GM12878 (cell line): ENCODE results near the gene ARHGAP30. TPM values are rescaled to one million over a fixed set of nuclear protein-coding genes. Genes with fewer than 3 reads are reported as not detected.

ENCODE experiments used
- ATAC-seq: fragments of 200-7000 bp; cut with Tn5 transposase; 3 replicates; pipeline ENCODE4 v1.9.1; 2020; ENCODE audit warnings: mild to moderate bottlenecking, moderate library complexity
- BruUV-seq: library from RNA; stranded (reverse); fragments of 400-500 nt; replicated peaks from 2 replicates; lab custom pipeline; 2021; lab: Mats Ljungman, UMichigan
- CTCF ChIA-PET: fragments of 300-600 bp; sonication (Branson Sonifier 250); formaldehyde crosslinking; extraction: SDS; loops from one replicate; lab custom pipeline; 2021; ENCODE audit warnings: inconsistent platforms; lab: Yijun Ruan, JAX
- POLR2A ChIA-PET: fragments of 350-600 bp; formaldehyde crosslinking; extraction: SDS; loops from one replicate; lab custom pipeline; 2021; ENCODE audit warnings: inconsistent platforms; lab: Charles Lee
- RAD21 ChIA-PET: fragments of 300-600 bp; sonication (Branson Sonifier 250); formaldehyde crosslinking; loops from one replicate; lab custom pipeline; 2023; ENCODE audit warnings: antibody characterized with exemption; ENCODE audit not compliant: unreplicated experiment; lab: Charles Lee
- SMC1A ChIA-PET: fragments of 300-600 bp; sonication (Branson Sonifier 250); formaldehyde crosslinking; loops from one replicate; lab custom pipeline; 2023; ENCODE audit not compliant: unreplicated experiment, uncharacterized antibody; lab: Charles Lee
- DNase-seq: peaks from one replicate; pipeline ENCODE4 v3.0.0-alpha.2; 2011; ENCODE audit warnings: low read depth, low spot score
- FAIRE-seq: peaks from 3 replicates; lab custom pipeline; 2011; peaks lifted over from hg19 to GRCh38; lab: Jason Lieb, UNC
- H2AFZ ChIP-seq: 2 replicates; pipeline ENCODE4 v1.6.0; 2011; ENCODE audit warnings: low read depth, low read length, control low read depth; ENCODE audit not compliant: control insufficient read depth
- H3K27ac ChIP-seq: 2 replicates; pipeline ENCODE4 v1.5.1; 2011; ENCODE audit warnings: control low read depth; ENCODE audit not compliant: control insufficient read depth, insufficient read depth
- H3K27me3 ChIP-seq, 2 experiments: replicated peaks in 1 of 2; 2 replicates each; pipeline versions ENCODE4 v1.6.0 to v1.6.1; 2011; ENCODE audit warnings: low read length in 1 of 2; ENCODE audit not compliant: control insufficient read depth in 2 of 2, insufficient read depth in 2 of 2
- H3K36me3 ChIP-seq, 2 experiments: 2 replicates each; pipeline ENCODE4 v1.5.1; 2011; ENCODE audit warnings: low read length in 1 of 2; ENCODE audit not compliant: control insufficient read depth in 2 of 2, insufficient read depth in 2 of 2
- H3K4me1 ChIP-seq: 2 replicates; pipeline ENCODE4 v1.6.1; 2011; ENCODE audit warnings: mild to moderate bottlenecking, low read length, moderate library complexity, mixed read lengths; ENCODE audit not compliant: control insufficient read depth, insufficient read depth
- H3K4me2 ChIP-seq: 2 replicates; pipeline ENCODE4 v1.6.0; 2011; ENCODE audit warnings: control low read depth; ENCODE audit not compliant: control insufficient read depth, insufficient read depth
- H3K4me3 ChIP-seq: fragments of 200-600 bp; sonication (generic); 2 replicates; pipeline ENCODE4 v1.5.1; 2016
- H3K79me2 ChIP-seq: 2 replicates; pipeline ENCODE4 v1.6.0; 2011; ENCODE audit warnings: low read length; ENCODE audit not compliant: control insufficient read depth, insufficient read depth
- H3K9ac ChIP-seq: 2 replicates; pipeline ENCODE4 v1.8.0; 2011; ENCODE audit warnings: low read length, control low read depth, mixed read lengths; ENCODE audit not compliant: control insufficient read depth, insufficient read depth
- H3K9me3 ChIP-seq: replicated peaks from 3 replicates; pipeline ENCODE4 v1.5.1; 2011; ENCODE audit warnings: mild to moderate bottlenecking, low read length; ENCODE audit not compliant: control insufficient read depth, insufficient read depth
- H4K20me1 ChIP-seq: 2 replicates; pipeline ENCODE4 v1.6.0; 2011; ENCODE audit not compliant: control insufficient read depth, insufficient read depth
- ASH2L ChIP-seq: fragments of 300-600, 200-600 bp; sonication (generic); IDR thresholded peaks from 2 replicates; pipeline ENCODE4 v1.6.1; 2017; ENCODE audit warnings: low read depth, mild to moderate bottlenecking, borderline replicate concordance
- CBFB ChIP-seq: IDR thresholded peaks from 2 replicates; pipeline ENCODE4 v1.6.1; 2016; ENCODE audit warnings: antibody characterized with exemption, low read depth
- CHD1 ChIP-seq: IDR thresholded peaks from 2 replicates; pipeline ENCODE4 v1.6.1; 2012; ENCODE audit warnings: low read depth, low read length, improper control_type of control experiment
- HDAC2 ChIP-seq: fragments of 200-600 bp; sonication (generic); IDR thresholded peaks from 2 replicates; pipeline ENCODE4 v1.6.1; 2017
- JUND ChIP-seq: IDR thresholded peaks from 2 replicates; pipeline ENCODE4 v1.6.1; 2012; ENCODE audit warnings: low read depth, mild to moderate bottlenecking, low read length, improper control_type of control experiment, moderate library complexity
- KAT2A ChIP-seq: conservative IDR thresholded peaks from 2 replicates; pipeline ENCODE4 v1.6.1; 2011; ENCODE audit warnings: low read depth, low read length; ENCODE audit not compliant: control insufficient read depth
- POLR2AphosphoS5 ChIP-seq: IDR thresholded peaks from 2 replicates; pipeline ENCODE4 v1.6.1; 2011; ENCODE audit warnings: mild to moderate bottlenecking, low read length, inconsistent platforms
- RCOR1 ChIP-seq: conservative IDR thresholded peaks from 2 replicates; pipeline ENCODE4 v1.6.1; 2012; ENCODE audit warnings: low read depth, low read length, improper control_type of control experiment
- TCF12 ChIP-seq: IDR thresholded peaks from 2 replicates; pipeline ENCODE4 v1.6.1; 2011; ENCODE audit warnings: low read depth, mild to moderate bottlenecking, low read length
- TCF7 ChIP-seq: IDR thresholded peaks from 2 replicates; pipeline ENCODE4 v1.6.1; 2014; ENCODE audit warnings: antibody characterized with exemption, borderline replicate concordance
- YBX1 ChIP-seq: fragments of 450-650 bp; IDR thresholded peaks from 2 replicates; pipeline ENCODE4 v1.6.1; 2016; ENCODE audit warnings: antibody characterized with exemption
- ZBED1 ChIP-seq: IDR thresholded peaks from 2 replicates; pipeline ENCODE4 v1.6.1; 2016; ENCODE audit warnings: borderline replicate concordance
- WGBS: methylation state at CpG from one replicate; pipeline ENCODE4 v1.1.6; 2016; ENCODE audit warnings: low lambda C conversion rate; ENCODE audit not compliant: insufficient replicate concordance, insufficient coverage; ENCODE audit errors: missing lambda C conversion rate; 5-methylcytosine and 5-hydroxymethylcytosine counted together
- in situ Hi-C: fragments of 300-500 bp; cut with MboI; formaldehyde crosslinking; loops from 9 replicates; pipeline ENCODE4 v1.14.3; 2018; ENCODE audit warnings: mixed read lengths
- intact Hi-C: fragments of 100-400 bp; cut with micrococcal nuclease; formaldehyde crosslinking; loops from one replicate; pipeline ENCODE4 v1.14.2; 2022; ENCODE audit not compliant: unreplicated experiment
- polyA plus RNA-seq, 11 experiments: library from polyadenylated mRNA; depleted of rRNA in 4 of 11; unstranded in 6 of 11; stranded (reverse) in 5 of 11; fragments of >200 nt; fragmentation: Nextera tagmentation in 4 of 11; fragmentation: Illumina TruSeq in 1 of 11; extraction: Ambion mirVana in 4 of 11; extraction: Trizol in 1 of 11; gene quantifications; 1 replicate in 1 of 11; 2 replicates in 10 of 11; pipeline versions ENCODE4 v1.2.1 to v1.2.3, GENCODE V29; 2011 to 2016; ENCODE audit warnings: inconsistent platforms in 2 of 11, missing spikeins in 2 of 11, low read depth in 1 of 11
- total RNA-seq, 4 experiments: library from RNA; depleted of rRNA in 3 of 4; stranded (reverse); fragments of >200 nt in 3 of 4; fragmentation: Illumina TruSeq in 1 of 4; extraction: Trizol in 1 of 4; gene quantifications; 2 replicates each; pipeline versions ENCODE4 v1.2.1 to v1.2.3, GENCODE V29; 2013 to 2021
- TF ChIP-seq, protein P1 (sequence below): IDR thresholded peaks from 2 replicates; pipeline ENCODE4 v1.6.1; 2012; ENCODE audit warnings: low read depth, low read length, improper control_type of control experiment
- TF ChIP-seq, protein P2 (sequence below): fragments of 450-650 bp; IDR thresholded peaks from 2 replicates; pipeline ENCODE4 v1.6.1; 2018; ENCODE audit warnings: borderline replicate concordance, mild to moderate bottlenecking; ENCODE audit not compliant: partially characterized antibody
- TF ChIP-seq, protein P3 (sequence below): fragments of 150-350 bp; IDR thresholded peaks from 2 replicates; pipeline ENCODE4 v1.6.1; 2016; ENCODE audit warnings: low read depth, low read length
- TF ChIP-seq, protein P4 (sequence below): fragments of 450-650 bp; IDR thresholded peaks from 2 replicates; pipeline ENCODE4 v1.6.1; 2018; ENCODE audit warnings: mild to moderate bottlenecking, low read depth, moderate library complexity; ENCODE audit not compliant: partially characterized antibody

The ARHGAP30 gene
- total and polyA plus RNA-seq, 10 of the 15 experiments (the other 5 are each of a cell fraction or from before 2014, with no cell fraction given) = 12.9 to 143 (median 76.3) TPM

DNA sequence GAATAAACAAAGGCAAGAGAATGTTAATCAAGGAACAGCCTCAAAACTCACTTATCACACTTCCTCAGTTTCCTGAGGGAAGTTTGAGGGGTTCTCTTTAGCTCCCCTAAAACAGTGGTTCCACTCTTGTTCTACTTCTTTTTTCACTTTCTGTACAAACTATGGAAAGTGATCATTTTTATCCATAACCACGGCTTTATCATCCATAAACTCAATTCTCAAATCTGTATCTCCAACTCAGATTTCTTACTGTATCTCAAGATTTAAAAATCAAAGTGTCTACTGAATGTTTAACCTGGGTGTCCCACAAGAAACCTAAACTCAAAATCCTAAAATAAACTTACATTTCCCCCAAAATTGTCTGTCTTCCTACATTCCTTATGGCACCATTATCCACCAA, 44.2 kb upstream of the ARHGAP30 start:
- no peak overlapping the region for H2AFZ ChIP-seq
- no peaks in the 10 kb centered on the region for H3K9me3 ChIP-seq
- 5% methylated on average over 1 of the region's 1 CpG for WGBS
- no peak overlapping the region for H3K4me2 ChIP-seq
- FAIRE-seq (no peak), ATAC-seq (no peak), DNase-seq (no peak)
- intact Hi-C loops = no loop called here
- H3K9ac ChIP-seq = no peak overlapping the region
- CTCF ChIA-PET = no interaction called here
- SMC1A ChIA-PET = interaction anchor here (1.0 to 1.7 kb wide), 3 partner anchors 19 to 33 kb away, joined by 3 to 4 read pairs (median 3); no protein-coding TSS in a partner anchor
- TF ChIP-seq, protein P1, sequence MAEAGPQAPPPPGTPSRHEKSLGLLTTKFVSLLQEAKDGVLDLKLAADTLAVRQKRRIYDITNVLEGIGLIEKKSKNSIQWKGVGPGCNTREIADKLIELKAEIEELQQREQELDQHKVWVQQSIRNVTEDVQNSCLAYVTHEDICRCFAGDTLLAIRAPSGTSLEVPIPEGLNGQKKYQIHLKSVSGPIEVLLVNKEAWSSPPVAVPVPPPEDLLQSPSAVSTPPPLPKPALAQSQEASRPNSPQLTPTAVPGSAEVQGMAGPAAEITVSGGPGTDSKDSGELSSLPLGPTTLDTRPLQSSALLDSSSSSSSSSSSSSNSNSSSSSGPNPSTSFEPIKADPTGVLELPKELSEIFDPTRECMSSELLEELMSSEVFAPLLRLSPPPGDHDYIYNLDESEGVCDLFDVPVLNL = no peak
- no peak for TF ChIP-seq CHD1
- no peak for TF ChIP-seq YBX1
- TF ChIP-seq TCF12 = no peak
- TF ChIP-seq, protein P2, sequence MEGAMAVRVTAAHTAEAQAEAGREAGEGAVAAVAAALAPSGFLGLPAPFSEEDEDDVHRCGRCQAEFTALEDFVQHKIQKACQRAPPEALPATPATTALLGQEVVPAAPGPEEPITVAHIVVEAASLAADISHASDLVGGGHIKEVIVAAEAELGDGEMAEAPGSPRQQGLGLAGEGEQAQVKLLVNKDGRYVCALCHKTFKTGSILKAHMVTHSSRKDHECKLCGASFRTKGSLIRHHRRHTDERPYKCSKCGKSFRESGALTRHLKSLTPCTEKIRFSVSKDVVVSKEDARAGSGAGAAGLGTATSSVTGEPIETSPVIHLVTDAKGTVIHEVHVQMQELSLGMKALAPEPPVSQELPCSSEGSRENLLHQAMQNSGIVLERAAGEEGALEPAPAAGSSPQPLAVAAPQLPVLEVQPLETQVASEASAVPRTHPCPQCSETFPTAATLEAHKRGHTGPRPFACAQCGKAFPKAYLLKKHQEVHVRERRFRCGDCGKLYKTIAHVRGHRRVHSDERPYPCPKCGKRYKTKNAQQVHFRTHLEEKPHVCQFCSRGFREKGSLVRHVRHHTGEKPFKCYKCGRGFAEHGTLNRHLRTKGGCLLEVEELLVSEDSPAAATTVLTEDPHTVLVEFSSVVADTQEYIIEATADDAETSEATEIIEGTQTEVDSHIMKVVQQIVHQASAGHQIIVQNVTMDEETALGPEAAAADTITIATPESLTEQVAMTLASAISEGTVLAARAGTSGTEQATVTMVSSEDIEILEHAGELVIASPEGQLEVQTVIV = no peak
- TF ChIP-seq POLR2AphosphoS5 = no peak
- TF ChIP-seq ASH2L = no peak
- TF ChIP-seq RCOR1 = no peak
- no peak for TF ChIP-seq CBFB
- no peak for TF ChIP-seq TCF7
- TF ChIP-seq JUND = no peak
- no peak for TF ChIP-seq HDAC2
- TF ChIP-seq, protein P3, sequence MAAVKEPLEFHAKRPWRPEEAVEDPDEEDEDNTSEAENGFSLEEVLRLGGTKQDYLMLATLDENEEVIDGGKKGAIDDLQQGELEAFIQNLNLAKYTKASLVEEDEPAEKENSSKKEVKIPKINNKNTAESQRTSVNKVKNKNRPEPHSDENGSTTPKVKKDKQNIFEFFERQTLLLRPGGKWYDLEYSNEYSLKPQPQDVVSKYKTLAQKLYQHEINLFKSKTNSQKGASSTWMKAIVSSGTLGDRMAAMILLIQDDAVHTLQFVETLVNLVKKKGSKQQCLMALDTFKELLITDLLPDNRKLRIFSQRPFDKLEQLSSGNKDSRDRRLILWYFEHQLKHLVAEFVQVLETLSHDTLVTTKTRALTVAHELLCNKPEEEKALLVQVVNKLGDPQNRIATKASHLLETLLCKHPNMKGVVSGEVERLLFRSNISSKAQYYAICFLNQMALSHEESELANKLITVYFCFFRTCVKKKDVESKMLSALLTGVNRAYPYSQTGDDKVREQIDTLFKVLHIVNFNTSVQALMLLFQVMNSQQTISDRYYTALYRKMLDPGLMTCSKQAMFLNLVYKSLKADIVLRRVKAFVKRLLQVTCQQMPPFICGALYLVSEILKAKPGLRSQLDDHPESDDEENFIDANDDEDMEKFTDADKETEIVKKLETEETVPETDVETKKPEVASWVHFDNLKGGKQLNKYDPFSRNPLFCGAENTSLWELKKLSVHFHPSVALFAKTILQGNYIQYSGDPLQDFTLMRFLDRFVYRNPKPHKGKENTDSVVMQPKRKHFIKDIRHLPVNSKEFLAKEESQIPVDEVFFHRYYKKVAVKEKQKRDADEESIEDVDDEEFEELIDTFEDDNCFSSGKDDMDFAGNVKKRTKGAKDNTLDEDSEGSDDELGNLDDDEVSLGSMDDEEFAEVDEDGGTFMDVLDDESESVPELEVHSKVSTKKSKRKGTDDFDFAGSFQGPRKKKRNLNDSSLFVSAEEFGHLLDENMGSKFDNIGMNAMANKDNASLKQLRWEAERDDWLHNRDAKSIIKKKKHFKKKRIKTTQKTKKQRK = no peak
- TF ChIP-seq, protein P4, sequence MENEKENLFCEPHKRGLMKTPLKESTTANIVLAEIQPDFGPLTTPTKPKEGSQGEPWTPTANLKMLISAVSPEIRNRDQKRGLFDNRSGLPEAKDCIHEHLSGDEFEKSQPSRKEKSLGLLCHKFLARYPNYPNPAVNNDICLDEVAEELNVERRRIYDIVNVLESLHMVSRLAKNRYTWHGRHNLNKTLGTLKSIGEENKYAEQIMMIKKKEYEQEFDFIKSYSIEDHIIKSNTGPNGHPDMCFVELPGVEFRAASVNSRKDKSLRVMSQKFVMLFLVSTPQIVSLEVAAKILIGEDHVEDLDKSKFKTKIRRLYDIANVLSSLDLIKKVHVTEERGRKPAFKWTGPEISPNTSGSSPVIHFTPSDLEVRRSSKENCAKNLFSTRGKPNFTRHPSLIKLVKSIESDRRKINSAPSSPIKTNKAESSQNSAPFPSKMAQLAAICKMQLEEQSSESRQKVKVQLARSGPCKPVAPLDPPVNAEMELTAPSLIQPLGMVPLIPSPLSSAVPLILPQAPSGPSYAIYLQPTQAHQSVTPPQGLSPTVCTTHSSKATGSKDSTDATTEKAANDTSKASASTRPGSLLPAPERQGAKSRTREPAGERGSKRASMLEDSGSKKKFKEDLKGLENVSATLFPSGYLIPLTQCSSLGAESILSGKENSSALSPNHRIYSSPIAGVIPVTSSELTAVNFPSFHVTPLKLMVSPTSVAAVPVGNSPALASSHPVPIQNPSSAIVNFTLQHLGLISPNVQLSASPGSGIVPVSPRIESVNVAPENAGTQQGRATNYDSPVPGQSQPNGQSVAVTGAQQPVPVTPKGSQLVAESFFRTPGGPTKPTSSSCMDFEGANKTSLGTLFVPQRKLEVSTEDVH = no peak
- TF ChIP-seq KAT2A = no peak
- no peak for TF ChIP-seq ZBED1
- H3K4me1 ChIP-seq = peaks cover 3% of the 10 kb centered on the region
- H4K20me1 ChIP-seq = no peaks in the 10 kb centered on the region
- no TSS peak for BruUV-seq
- RAD21 ChIA-PET = no interaction called here
- POLR2A ChIA-PET = interaction anchor here (1.0 kb wide), 1 partner anchor 40 kb away, joined by 3 read pairs; the partner anchor contains the start of gene UFC1
- no peaks in the 10 kb centered on the region for H3K27me3 ChIP-seq
- H3K79me2 ChIP-seq = peaks cover 85% of the 10 kb centered on the region
- H3K27ac ChIP-seq = no peak overlapping the region
- H3K36me3 ChIP-seq = peaks cover 0 to 2% of the 10 kb centered on the region in 2 experiments; a peak in 1 of 4 replicates
- no peak overlapping the region; the same call in 1 of the 2 replicates for H3K4me3 ChIP-seq
- in situ Hi-C loops = no loop called here
